ENCODE measurements around the gene WDR43.

WDR43 gene

DNA sequence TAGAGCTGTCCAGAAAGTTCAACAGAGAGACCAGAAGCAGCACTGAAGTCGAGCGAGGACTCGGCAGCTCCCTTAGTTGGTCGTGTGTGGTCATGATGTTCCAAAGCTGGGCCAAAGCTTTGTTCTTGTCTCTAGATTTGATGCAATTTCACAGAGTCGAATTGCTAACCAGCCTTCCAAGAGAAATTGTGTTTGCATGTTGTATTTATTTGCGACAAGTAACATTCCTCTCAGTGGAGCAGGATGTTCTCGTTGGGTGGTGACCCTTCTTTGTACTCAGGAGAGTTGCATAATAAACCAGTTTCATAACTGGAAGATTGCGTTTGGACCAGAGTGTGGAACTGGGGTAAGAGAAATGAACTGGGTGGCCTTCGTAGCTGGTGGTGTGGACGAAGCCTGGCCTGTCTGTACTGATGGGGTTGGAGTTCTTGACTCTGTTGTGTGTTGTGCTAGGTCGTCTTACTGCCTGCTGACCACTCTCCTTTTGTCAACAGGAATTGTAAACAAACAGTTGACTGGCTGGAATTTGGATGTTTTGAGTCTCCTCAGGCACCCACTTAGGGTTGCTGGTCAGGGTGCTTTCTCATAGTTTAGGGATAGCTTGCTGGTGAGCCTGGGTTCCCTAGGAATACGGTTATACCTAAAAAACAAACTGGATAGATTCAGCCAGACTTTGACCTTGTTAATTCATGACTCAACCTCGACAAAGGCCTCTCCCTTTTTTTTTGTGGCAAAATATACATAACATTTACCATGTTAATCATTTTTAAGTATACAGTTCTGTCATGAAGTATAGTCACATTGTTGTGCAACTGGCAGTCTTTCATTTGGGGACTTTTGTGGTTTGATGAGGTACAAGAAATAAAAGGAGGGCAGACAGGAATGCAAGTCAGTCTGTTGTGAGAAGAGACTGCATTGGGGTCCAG, 57.7 kb downstream of the WDR43 start:
- Histone ChIP-seq H3K4me1 (ENCODE audit: control insufficient read depth in 2 of 2, insufficient read depth in 1 of 2, low read depth in 1 of 2, low read length in 2 of 2) (peaks cover 3 to 11% of the 10 kb centered on the region in 2 donors), H2BK12ac (ENCODE audit: low read length) (no peak overlapping the region), H4K91ac (ENCODE audit: low read depth, low read length, poor library complexity) (no peak overlapping the region), H2AFZ (ENCODE audit: low read length) (no peak overlapping the region), H2BK15ac (ENCODE audit: low read length) (no peak overlapping the region), H3K4me3 (ENCODE audit: low read length in 2 of 2) (no peak overlapping the region), H3K27ac (replicated peaks; ENCODE audit: low read length) (no peak overlapping the region), H3K9ac (ENCODE audit: low read depth, low read length, poor library complexity) (no peak overlapping the region), H3K4me2 (ENCODE audit: insufficient read depth, low read length, poor library complexity, severe bottlenecking) (no peak overlapping the region), H3K79me1 (ENCODE audit: low read depth, low read length) (no peaks in the 10 kb centered on the region), H3K36me3 (replicated peaks in 1 of 2; ENCODE audit: control insufficient read depth in 2 of 2, insufficient read depth in 2 of 2, low read length in 2 of 2) (peaks cover 8 to 21% of the 10 kb centered on the region in 2 donors), H3K27me3 (ENCODE audit: control insufficient read depth in 3 of 3, insufficient read depth in 3 of 3, low read depth in 1 of 3, low read length in 3 of 3) (peaks cover 0 to 5% (median 0%) of the 10 kb centered on the region in 3 experiments), H3K23ac (ENCODE audit: low read depth, low read length, poor library complexity) (no peak overlapping the region), H4K8ac (ENCODE audit: low read depth, low read length) (no peak overlapping the region), H2AK5ac (ENCODE audit: low read depth, low read length) (no peak overlapping the region), H3K14ac (ENCODE audit: low read length) (no peak overlapping the region), H3K18ac (ENCODE audit: low read length) (no peak overlapping the region), H3K9me3 (replicated peaks in 1 of 2; ENCODE audit: control insufficient read depth in 2 of 2, insufficient read depth in 1 of 2, low read depth in 1 of 2, low read length in 2 of 2) (peaks cover 11 to 20% of the 10 kb centered on the region in 2 donors), H3K4ac (ENCODE audit: low read length) (no peak overlapping the region), H2BK120ac (ENCODE audit: low read depth, low read length) (no peak overlapping the region), H2BK5ac (ENCODE audit: low read length) (no peak overlapping the region)
- no CpG with 5 or more reads among the region's 13 CpGs for WGBS, 2 donors (ENCODE audit: extremely low coverage in 2 of 2, insufficient read length in 2 of 2, insufficient replicate concordance in 1 of 2)
- DNase-seq (ENCODE audit: low spot score) = no peak

- peaks cover 11 to 15% of the 10 kb centered on the region in 2 donors for H3K9me3 ChIP-seq (replicated peaks in 1 of 2; ENCODE audit: control insufficient read depth in 2 of 2, insufficient read depth in 1 of 2, low read depth in 1 of 2, low read length in 2 of 2)
- H3K9ac ChIP-seq (ENCODE audit: low read depth, low read length, poor library complexity) = no peak overlapping the region
- H3K27me3 ChIP-seq (ENCODE audit: control insufficient read depth in 3 of 3, insufficient read depth in 3 of 3, low read depth in 1 of 3, low read length in 3 of 3) = peaks cover 0 to 5% (median 0%) of the 10 kb centered on the region in 3 experiments
- no CpG with 5 or more reads among the region's 6 CpGs for WGBS, 2 donors (ENCODE audit: extremely low coverage in 2 of 2, insufficient read length in 2 of 2, insufficient replicate concordance in 1 of 2)
- H4K91ac ChIP-seq (ENCODE audit: low read depth, low read length, poor library complexity) = no peak overlapping the region
- no peak overlapping the region for H3K27ac ChIP-seq (replicated peaks; ENCODE audit: low read length)
- H3K23ac ChIP-seq (ENCODE audit: low read depth, low read length, poor library complexity) = no peak overlapping the region
- H3K18ac ChIP-seq (ENCODE audit: low read length) = no peak overlapping the region
- H2BK12ac ChIP-seq (ENCODE audit: low read length) = no peak overlapping the region
- H3K4ac ChIP-seq (ENCODE audit: low read length) = no peak overlapping the region
- H2BK15ac ChIP-seq (ENCODE audit: low read length) = no peak overlapping the region
- peaks cover 3 to 11% of the 10 kb centered on the region in 2 donors for H3K4me1 ChIP-seq (ENCODE audit: control insufficient read depth in 2 of 2, insufficient read depth in 1 of 2, low read depth in 1 of 2, low read length in 2 of 2)
- peaks cover 8 to 15% of the 10 kb centered on the region in 2 donors for H3K36me3 ChIP-seq (replicated peaks in 1 of 2; ENCODE audit: control insufficient read depth in 2 of 2, insufficient read depth in 2 of 2, low read length in 2 of 2)
- H4K8ac ChIP-seq (ENCODE audit: low read depth, low read length) = no peak overlapping the region
- no peak overlapping the region for H2AK5ac ChIP-seq (ENCODE audit: low read depth, low read length)
- H3K4me2 ChIP-seq (ENCODE audit: insufficient read depth, low read length, poor library complexity, severe bottlenecking) = no peak overlapping the region
- no peak overlapping the region for H3K4me3 ChIP-seq (ENCODE audit: low read length in 2 of 2)
- no peak for DNase-seq (ENCODE audit: low spot score)
- H2BK120ac ChIP-seq (ENCODE audit: low read depth, low read length) = no peak overlapping the region
- no peaks in the 10 kb centered on the region for H3K79me1 ChIP-seq (ENCODE audit: low read depth, low read length)
- H2BK5ac ChIP-seq (ENCODE audit: low read length) = no peak overlapping the region
- no peak overlapping the region for H3K14ac ChIP-seq (ENCODE audit: low read length)
- no peak overlapping the region for H2AFZ ChIP-seq (ENCODE audit: low read length)
Observed at GRCh38 chr2:28952836-28953211, 58.4 kb downstream of the WDR43 start.

DNA sequence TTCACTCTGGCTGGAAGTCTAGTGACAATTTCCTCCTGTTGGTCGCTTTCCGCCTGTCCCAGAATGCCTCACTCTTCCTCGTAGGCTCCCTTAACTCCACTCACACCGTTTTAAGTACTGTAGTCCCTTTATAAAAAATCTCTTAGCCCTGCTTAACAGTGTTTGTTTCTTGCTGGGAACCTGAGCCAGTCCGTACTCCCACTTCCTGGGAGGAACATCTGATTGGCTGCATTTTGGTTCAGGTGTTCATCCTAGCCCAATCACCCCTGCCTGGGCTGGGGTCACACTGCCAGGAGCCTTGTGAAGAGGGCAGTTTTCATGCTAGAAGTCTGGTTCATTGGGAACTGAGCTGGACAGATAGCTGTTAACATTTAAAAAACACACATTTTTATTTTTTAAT, 61.0 kb downstream of the WDR43 start:
- no peak overlapping the region for H3K14ac ChIP-seq (ENCODE audit: low read length)
- H3K4me1 ChIP-seq (ENCODE audit: control insufficient read depth in 2 of 2, insufficient read depth in 1 of 2, low read depth in 1 of 2, low read length in 2 of 2) = peaks cover 4 to 13% of the 10 kb centered on the region in 2 donors
- H4K91ac ChIP-seq (ENCODE audit: low read depth, low read length, poor library complexity) = no peak overlapping the region
- H3K18ac ChIP-seq (ENCODE audit: low read length) = peak overlapping the region; percentile 5
- H3K79me1 ChIP-seq (ENCODE audit: low read depth, low read length) = no peaks in the 10 kb centered on the region
- no peak overlapping the region for H4K8ac ChIP-seq (ENCODE audit: low read depth, low read length)
- no peaks in the 10 kb centered on the region for H3K36me3 ChIP-seq (replicated peaks in 1 of 2; ENCODE audit: control insufficient read depth in 2 of 2, insufficient read depth in 2 of 2, low read length in 2 of 2)
- H3K27ac ChIP-seq (replicated peaks; ENCODE audit: low read length) = no peak overlapping the region
- no peak overlapping the region for H2AK5ac ChIP-seq (ENCODE audit: low read depth, low read length)
- H3K4me2 ChIP-seq (ENCODE audit: insufficient read depth, low read length, poor library complexity, severe bottlenecking) = no peak overlapping the region
- no peak overlapping the region for H3K9ac ChIP-seq (ENCODE audit: low read depth, low read length, poor library complexity)
- no peak overlapping the region for H3K23ac ChIP-seq (ENCODE audit: low read depth, low read length, poor library complexity)
- H2AFZ ChIP-seq (ENCODE audit: low read length) = no peak overlapping the region
- no peak overlapping the region for H2BK15ac ChIP-seq (ENCODE audit: low read length)
- no peak overlapping the region for H2BK5ac ChIP-seq (ENCODE audit: low read length)
- H3K27me3 ChIP-seq (ENCODE audit: control insufficient read depth in 3 of 3, insufficient read depth in 3 of 3, low read depth in 1 of 3, low read length in 3 of 3) = peaks cover 0 to 5% (median 0%) of the 10 kb centered on the region in 3 experiments
- DNase-seq (ENCODE audit: low spot score) = no peak
- H3K4me3 ChIP-seq (ENCODE audit: low read length in 2 of 2) = no peak overlapping the region
- no peak overlapping the region for H3K4ac ChIP-seq (ENCODE audit: low read length)
- no peak overlapping the region for H2BK120ac ChIP-seq (ENCODE audit: low read depth, low read length)
- no peaks in the 10 kb centered on the region for H3K9me3 ChIP-seq (replicated peaks in 1 of 2; ENCODE audit: control insufficient read depth in 2 of 2, insufficient read depth in 1 of 2, low read depth in 1 of 2, low read length in 2 of 2)
- WGBS, 2 donors (ENCODE audit: extremely low coverage in 2 of 2, insufficient read length in 2 of 2, insufficient replicate concordance in 1 of 2) = no CpG with 5 or more reads among the region's 5 CpGs
- H2BK12ac ChIP-seq (ENCODE audit: low read length) = no peak overlapping the region

GRCh38 chr2:28956415-28956826, 62.0 kb downstream of the WDR43 start:
- WGBS, 2 donors (ENCODE audit: extremely low coverage in 2 of 2, insufficient read length in 2 of 2, insufficient replicate concordance in 1 of 2) = no CpG with 5 or more reads among the region's 11 CpGs
- Histone ChIP-seq H3K18ac (ENCODE audit: low read length) (peak overlapping the region; percentile 89), H3K27ac (replicated peaks; ENCODE audit: low read length) (no peak overlapping the region), H3K27me3 (ENCODE audit: control insufficient read depth in 3 of 3, insufficient read depth in 3 of 3, low read depth in 1 of 3, low read length in 3 of 3) (peaks cover 0 to 5% (median 0%) of the 10 kb centered on the region in 3 experiments), H3K4ac (ENCODE audit: low read length) (no peak overlapping the region), H3K36me3 (replicated peaks in 1 of 2; ENCODE audit: control insufficient read depth in 2 of 2, insufficient read depth in 2 of 2, low read length in 2 of 2) (no peaks in the 10 kb centered on the region), H3K4me1 (ENCODE audit: control insufficient read depth in 2 of 2, insufficient read depth in 1 of 2, low read depth in 1 of 2, low read length in 2 of 2) (peaks cover 6 to 13% of the 10 kb centered on the region in 2 donors), H2BK12ac (ENCODE audit: low read length) (no peak overlapping the region), H3K9ac (ENCODE audit: low read depth, low read length, poor library complexity) (no peak overlapping the region), H2BK120ac (ENCODE audit: low read depth, low read length) (no peak overlapping the region), H4K8ac (ENCODE audit: low read depth, low read length) (no peak overlapping the region), H3K23ac (ENCODE audit: low read depth, low read length, poor library complexity) (no peak overlapping the region), H2AK5ac (ENCODE audit: low read depth, low read length) (no peak overlapping the region), H3K4me3 (ENCODE audit: low read length in 2 of 2) (peak overlapping the region in 1 of 2 donors; percentile 20), H3K14ac (ENCODE audit: low read length) (no peak overlapping the region), H2AFZ (ENCODE audit: low read length) (peak overlapping the region; percentile 63), H2BK5ac (ENCODE audit: low read length) (no peak overlapping the region), H3K79me1 (ENCODE audit: low read depth, low read length) (no peaks in the 10 kb centered on the region), H3K4me2 (ENCODE audit: insufficient read depth, low read length, poor library complexity, severe bottlenecking) (peak overlapping the region; percentile 66), H4K91ac (ENCODE audit: low read depth, low read length, poor library complexity) (no peak overlapping the region), H2BK15ac (ENCODE audit: low read length) (no peak overlapping the region), H3K9me3 (replicated peaks in 1 of 2; ENCODE audit: control insufficient read depth in 2 of 2, insufficient read depth in 1 of 2, low read depth in 1 of 2, low read length in 2 of 2) (no peaks in the 10 kb centered on the region)
- no peak for DNase-seq (ENCODE audit: low spot score)

All from neuronal stem cell (in vitro differentiated cells).